Sigmoid colon (tissue), 7 donors: ENCODE measurements around the gene RERG. TPM values are rescaled to one million over a fixed set of nuclear protein-coding genes. Genes with fewer than 3 reads are reported as not detected.
A peak's percentile ranks its signal among the peaks of the same experiment; 100 is the strongest.

ENCODE experiments used
- DNase-seq: peaks from one replicate; pipeline ENCODE4 v3.0.0-alpha.2; 2019
- H3K27ac ChIP-seq, 4 donors: fragments of 200-600 bp; sonication (generic); one replicate each; pipeline ENCODE4 v1.5.1; 2016 to 2019; ENCODE audit warnings: mild to moderate bottlenecking in 1 of 4
- H3K27me3 ChIP-seq, 3 donors: fragments of 200-600 bp; sonication (generic); one replicate each; pipeline ENCODE4 v1.5.1; 2019; ENCODE audit warnings: mild to moderate bottlenecking in 1 of 3
- H3K36me3 ChIP-seq, 4 donors: fragments of 200-600 bp; sonication (generic); one replicate each; pipeline ENCODE4 v1.5.1; 2016 to 2019
- H3K4me1 ChIP-seq, 4 donors: fragments of 200-600 bp; sonication (generic); one replicate each; pipeline ENCODE4 v1.5.1; 2017 to 2019
- H3K4me3 ChIP-seq, 4 donors: fragments of 200-600 bp; sonication (generic); one replicate each; pipeline ENCODE4 v1.5.1; 2017 to 2019; ENCODE audit warnings: mild to moderate bottlenecking in 2 of 4, moderate library complexity in 1 of 4
- H3K9me3 ChIP-seq, 4 donors: fragments of 200-600 bp in 3 of 4; sonication (generic) in 3 of 4; one replicate each; pipeline versions ENCODE4 v1.5.1 to v1.6.1; 2013 to 2019
- CTCF ChIP-seq, 4 experiments: fragments of 450-650 bp in 3 of 4; fragments of 200-600 bp in 1 of 4; IDR thresholded peaks; one replicate each; pipeline ENCODE4 v1.5.1; 2016 to 2019; ENCODE audit warnings: antibody characterized with exemption in 4 of 4, mild to moderate bottlenecking in 3 of 4, moderate library complexity in 2 of 4
- EP300 ChIP-seq, 4 donors: sonication (generic); formaldehyde crosslinking; IDR thresholded peaks; one replicate each; pipeline ENCODE4 v1.6.1; 2017; ENCODE audit warnings: antibody characterized with exemption in 4 of 4
- POLR2A ChIP-seq, 2 donors: fragments of 450-650 bp; IDR thresholded peaks; one replicate each; pipeline ENCODE4 v1.6.1; 2016; ENCODE audit warnings: antibody characterized with exemption in 2 of 2, mild to moderate bottlenecking in 2 of 2, moderate library complexity in 2 of 2
- POLR2AphosphoS5 ChIP-seq, 4 donors: sonication (generic); formaldehyde crosslinking; IDR thresholded peaks; one replicate each; pipeline ENCODE4 v1.6.1; 2017; ENCODE audit warnings: antibody characterized with exemption in 4 of 4
- WGBS, 2 donors: extraction: QIAGEN DNeasy Blood & Tissue Kit; methylation state at CpG; one replicate each; pipeline ENCODE4 v1.1.7; 2013; 5-methylcytosine and 5-hydroxymethylcytosine counted together
- intact Hi-C: fragments of 100-400 bp; cut with DNase I; formaldehyde crosslinking; loops from one replicate; pipeline ENCODE4 v1.15.1; 2023
- polyA plus RNA-seq, 3 donors: library from polyadenylated mRNA; stranded (reverse); fragments of 200-250 nt; gene quantifications; one replicate each; pipeline ENCODE4 v1.2.3, GENCODE V29; 2013
- total RNA-seq, 4 donors: library from RNA; depleted of rRNA; stranded (reverse); fragments of >200 nt; gene quantifications; one replicate each; pipeline ENCODE4 v1.1.0, GENCODE V29; 2016
- donor health status: healthy with polysubstance abuse.
- donor health status: Bipolar disorder and iron deficiency.
- donor health status: healthy.

Gene RERG
- total and polyA plus RNA-seq, 7 donors = 1.4 to 104 (median 69.9) TPM

GRCh38 chr12:15163030-15163976 is 57.9 kb downstream of the RERG start:
- DNase-seq = no peak
- no peak for TF ChIP-seq POLR2A (IDR thresholded peaks at IDR 0.05)
- TF ChIP-seq CTCF (IDR thresholded peaks at IDR 0.05) = no peak
- no peak for TF ChIP-seq POLR2AphosphoS5 (IDR thresholded peaks at IDR 0.05)
- TF ChIP-seq EP300 (IDR thresholded peaks at IDR 0.05) = no peak
- intact Hi-C loops = no loop called here
- Histone ChIP-seq H3K4me3 (no peak overlapping the region), H3K9me3 (no peaks in the 10 kb centered on the region), H3K27ac (peak overlapping the region; percentile 68 to 82 (median 77)), H3K27me3 (no peaks in the 10 kb centered on the region), H3K36me3 (no peaks in the 10 kb centered on the region), H3K4me1 (peaks cover 0 to 71% (median 55%) of the 10 kb centered on the region in 4 donors)
- WGBS, 2 donors = 79 to 81% methylated on average over 11 of the region's 11 CpGs

GRCh38 chr12:15158083-15158482 is 63.1 kb downstream of the RERG start:
- H3K4me1 ChIP-seq = peaks cover 0 to 72% (median 51%) of the 10 kb centered on the region in 4 donors
- H3K4me3 ChIP-seq = no peak overlapping the region
- no peaks in the 10 kb centered on the region for H3K27me3 ChIP-seq
- no peaks in the 10 kb centered on the region for H3K36me3 ChIP-seq
- no peak for DNase-seq
- WGBS, 2 donors = 76 to 80% methylated on average over 3 of the region's 3 CpGs
- H3K27ac ChIP-seq = peak overlapping the region in 3 of 4 donors; percentile 55 to 74 (median 63)
- no peaks in the 10 kb centered on the region for H3K9me3 ChIP-seq
- no peak for TF ChIP-seq POLR2A (IDR thresholded peaks at IDR 0.05)
- no peak for TF ChIP-seq CTCF (IDR thresholded peaks at IDR 0.05)
- TF ChIP-seq EP300 (IDR thresholded peaks at IDR 0.05) = no peak
- TF ChIP-seq POLR2AphosphoS5 (IDR thresholded peaks at IDR 0.05) = no peak
- intact Hi-C loops = no loop called here

- no peaks in the 10 kb centered on the region for H3K9me3 ChIP-seq
- TF ChIP-seq POLR2A (IDR thresholded peaks at IDR 0.05) (no peak), EP300 (IDR thresholded peaks at IDR 0.05) (no peak), CTCF (IDR thresholded peaks at IDR 0.05) (no peak), POLR2AphosphoS5 (IDR thresholded peaks at IDR 0.05) (peak in 3 of 4 donors; percentile 29 to 36 (median 34))
- no peaks in the 10 kb centered on the region for H3K27me3 ChIP-seq
- H3K4me3 ChIP-seq = no peak overlapping the region
- H3K4me1 ChIP-seq = peaks cover 0 to 72% (median 54%) of the 10 kb centered on the region in 4 donors
- WGBS, 2 donors = 57 to 71% methylated on average over 2 of the region's 2 CpGs
- peak overlapping the region; percentile 1 to 74 (median 59) for H3K27ac ChIP-seq
- H3K36me3 ChIP-seq = no peaks in the 10 kb centered on the region
- no peak for DNase-seq
- intact Hi-C loops = no loop called here
Observed at GRCh38 chr12:15157269-15157671, 63.9 kb downstream of the RERG start.

- intact Hi-C loops = no loop called here
- Histone ChIP-seq H3K27me3 (no peaks in the 10 kb centered on the region), H3K27ac (peak overlapping the region in 3 of 4 donors; percentile 74 to 83 (median 75)), H3K4me3 (no peak overlapping the region), H3K36me3 (no peaks in the 10 kb centered on the region), H3K9me3 (no peaks in the 10 kb centered on the region), H3K4me1 (peaks cover 0 to 83% (median 69%) of the 10 kb centered on the region in 4 donors)
- no peak for DNase-seq
- TF ChIP-seq EP300 (IDR thresholded peaks at IDR 0.05) (no peak), POLR2A (IDR thresholded peaks at IDR 0.05) (no peak), POLR2AphosphoS5 (IDR thresholded peaks at IDR 0.05) (no peak), CTCF (IDR thresholded peaks at IDR 0.05) (no peak)
- 42 to 53% methylated on average over 1 of the region's 1 CpG for WGBS, 2 donors
Observed at GRCh38 chr12:15155271-15155670, 65.9 kb downstream of the RERG start.
